ENCODE data around the gene F13A1.
"Not testable (repeated sequence)": the region's sequence is repeated elsewhere in the genome, so short reads cannot be mapped to it uniquely, and the experiment has no call there.

F13A1 gene

GRCh38 chr6:6317825-6318733 is 2.4 kb downstream of the F13A1 start:
- no peak for DNase-seq (ENCODE audit: low read depth)

GRCh38 chr6:6317386-6317785 is 3.1 kb downstream of the F13A1 start:
- no peak for DNase-seq (ENCODE audit: low read depth)

GRCh38 chr6:6315660-6316059 is 4.8 kb downstream of the F13A1 start:
- DNase-seq (ENCODE audit: low read depth), result peak; percentile 0

GRCh38 chr6:6314596-6314995 is 5.9 kb downstream of the F13A1 start:
- no peak for DNase-seq (ENCODE audit: low read depth)

GRCh38 chr6:6312901-6313441 is 7.5 kb downstream of the F13A1 start:
- no peak for DNase-seq (ENCODE audit: low read depth)

GRCh38 chr6:6305575-6305974 is 14.9 kb downstream of the F13A1 start:
- no peak for DNase-seq (ENCODE audit: low read depth)

GRCh38 chr6:6300383-6300782 is 20.1 kb downstream of the F13A1 start:
- not testable (repeated sequence) for DNase-seq (ENCODE audit: low read depth)

- DNase-seq (ENCODE audit: low read depth), result no peak
Observed at GRCh38 chr6:6293317-6293716, 27.1 kb downstream of the F13A1 start.

- no peak for DNase-seq (ENCODE audit: low read depth)
Observed at GRCh38 chr6:6287415-6287814, 33.0 kb downstream of the F13A1 start.

GRCh38 chr6:6285679-6286078 is 34.8 kb downstream of the F13A1 start:
- no peak for DNase-seq (ENCODE audit: low read depth)

GRCh38 chr6:6284221-6284966 is 36.1 kb downstream of the F13A1 start:
- no peak for DNase-seq (ENCODE audit: low read depth)

GRCh38 chr6:6283746-6284145 is 36.7 kb downstream of the F13A1 start:
- DNase-seq (ENCODE audit: low read depth), result no peak

GRCh38 chr6:6282716-6283115 is 37.7 kb downstream of the F13A1 start:
- DNase-seq (ENCODE audit: low read depth), result no peak

- DNase-seq (ENCODE audit: low read depth), result peak; percentile 20
Observed at GRCh38 chr6:6277413-6277812, 43.0 kb downstream of the F13A1 start.

GRCh38 chr6:6270948-6271535 is 49.4 kb downstream of the F13A1 start:
- no peak for DNase-seq (ENCODE audit: low read depth)

- DNase-seq (ENCODE audit: low read depth), result no peak
Observed at GRCh38 chr6:6260196-6260722, 60.2 kb downstream of the F13A1 start.

GRCh38 chr6:6256886-6257285 is 63.6 kb downstream of the F13A1 start:
- DNase-seq (ENCODE audit: low read depth), result no peak

- DNase-seq (ENCODE audit: low read depth), result no peak
Observed at GRCh38 chr6:6256259-6256658, 64.2 kb downstream of the F13A1 start.

- no peak for DNase-seq (ENCODE audit: low read depth)
Observed at GRCh38 chr6:6251555-6252280, 68.7 kb downstream of the F13A1 start.

GRCh38 chr6:6248651-6249050 is 71.8 kb downstream of the F13A1 start:
- no peak for DNase-seq (ENCODE audit: low read depth)

GRCh38 chr6:6246544-6246943 is 73.9 kb downstream of the F13A1 start:
- no peak for DNase-seq (ENCODE audit: low read depth)

- no peak for DNase-seq (ENCODE audit: low read depth)
Observed at GRCh38 chr6:6244624-6245023, 75.8 kb downstream of the F13A1 start.

All from HS-5 (cell line).